Stimulated activated CD4-positive, alpha-beta T cell treated with anti-CD3 and anti-CD28 coated beads, Interleukin-1b, Interleukin-23, amount 100 ng/mL, for 1 hour (primary cell): Measurements from ENCODE around the gene BOD1.

Source experiments
- DNase-seq, 2 donors: peaks; one replicate each; pipeline ENCODE4 v3.0.0-alpha.2; 2020; ENCODE audit warnings: low read depth in 2 of 2

Gene BOD1

GRCh38 chr5:173640156-173640804 is 23.8 kb upstream of the BOD1 start:
- no peak for DNase-seq

DNA sequence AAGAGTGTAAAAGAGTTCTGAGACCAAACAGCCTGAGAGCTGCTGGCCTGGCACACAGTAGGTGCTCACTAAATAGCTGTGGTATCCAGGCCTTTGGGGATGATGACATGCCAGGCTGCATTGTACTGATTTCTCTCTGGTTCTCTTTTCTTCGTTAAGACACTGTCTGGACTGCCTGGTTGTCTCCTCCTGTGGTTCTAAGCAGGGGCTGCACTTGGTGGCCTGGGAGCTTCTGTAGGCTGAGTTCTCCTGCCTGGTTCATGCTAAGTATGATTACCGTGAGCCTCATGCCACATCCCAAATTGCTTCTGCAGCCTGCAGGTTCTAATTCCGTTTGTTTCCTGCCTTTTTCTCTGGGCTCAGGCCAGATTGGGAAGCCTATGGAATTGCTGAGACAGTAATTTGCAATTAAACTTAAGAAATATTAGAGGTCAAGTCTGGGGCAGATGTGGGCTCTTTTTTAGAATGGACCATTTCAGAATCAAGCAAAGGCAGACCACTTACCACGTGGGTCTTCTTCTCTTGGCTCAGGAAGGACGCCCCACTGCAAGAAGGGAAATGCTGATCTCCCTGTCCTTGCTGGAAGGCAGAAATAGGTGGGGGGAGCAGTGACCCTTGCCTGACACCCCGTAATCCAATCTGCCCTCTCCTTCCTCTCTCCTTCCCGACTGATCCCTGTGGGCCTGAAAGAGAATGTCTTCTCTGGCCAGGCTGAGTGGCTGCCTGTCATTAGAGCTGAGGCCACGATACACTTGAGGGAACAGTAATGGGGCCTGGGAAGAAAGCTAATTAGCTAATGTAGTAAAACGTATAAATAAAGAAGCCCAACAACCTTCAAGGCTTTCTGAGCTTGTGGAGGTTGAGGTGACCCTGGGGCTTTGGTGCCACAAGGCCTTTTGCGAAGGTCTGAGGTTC is 21.9 kb upstream of the BOD1 start:
- DNase-seq = no peak

GRCh38 chr5:173637340-173637739 is 20.9 kb upstream of the BOD1 start:
- DNase-seq = no peak

DNA sequence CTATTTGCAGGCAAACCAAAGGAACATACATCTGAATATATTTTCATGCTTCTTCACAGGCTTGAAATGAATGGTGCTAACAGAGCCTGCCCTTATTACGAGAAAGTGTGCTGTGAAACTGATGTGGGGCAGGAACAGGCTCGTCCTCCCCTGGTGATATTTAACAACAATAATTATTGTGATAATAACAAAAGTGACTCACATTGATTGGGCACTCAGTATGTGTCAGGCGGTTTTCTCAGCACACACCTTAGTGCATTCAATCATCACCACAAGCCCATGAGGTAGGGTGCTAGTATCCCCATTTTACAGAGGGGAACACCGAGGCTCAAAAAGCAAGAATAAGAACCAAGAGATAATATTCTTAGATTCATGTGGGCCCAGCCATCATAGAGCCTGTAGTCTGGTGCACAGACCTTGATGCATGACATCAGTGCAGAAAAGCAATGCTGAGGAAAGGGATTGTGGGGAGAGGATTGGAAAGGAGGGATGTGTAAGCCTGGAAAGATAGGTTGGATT is 18.1 kb upstream of the BOD1 start:
- DNase-seq = no peak

- DNase-seq = no peak
Measured at GRCh38 chr5:173633304-173633703, 16.9 kb upstream of the BOD1 start.

- DNase-seq = no peak
Measured at GRCh38 chr5:173631478-173631877, 15.0 kb upstream of the BOD1 start.

GRCh38 chr5:173630724-173631365 is 14.4 kb upstream of the BOD1 start:
- DNase-seq = no peak

- DNase-seq = no peak
Measured at GRCh38 chr5:173629628-173630027, 13.2 kb upstream of the BOD1 start.

DNA sequence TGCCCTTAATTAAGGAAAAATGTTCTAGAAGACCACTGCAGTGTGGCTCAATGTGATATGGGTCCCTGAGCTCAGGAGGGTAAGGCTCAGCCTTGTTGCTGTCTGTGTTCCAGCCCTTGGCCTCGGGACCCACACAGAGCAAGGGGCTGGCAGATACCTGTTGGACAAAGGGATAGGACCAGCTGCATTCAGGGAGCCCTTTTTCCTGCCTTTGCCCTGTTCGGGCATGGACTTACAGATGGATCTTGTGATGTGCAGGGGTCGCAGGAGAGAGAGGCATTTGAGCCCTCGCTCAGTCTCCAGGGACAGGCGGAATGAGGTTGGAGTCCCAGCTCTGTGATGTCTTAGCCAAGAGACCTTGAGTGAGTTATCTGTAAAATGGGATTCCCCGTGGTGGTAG is 12.1 kb upstream of the BOD1 start:
- no peak for DNase-seq

GRCh38 chr5:173627860-173628392 is 11.5 kb upstream of the BOD1 start:
- no peak for DNase-seq

DNA sequence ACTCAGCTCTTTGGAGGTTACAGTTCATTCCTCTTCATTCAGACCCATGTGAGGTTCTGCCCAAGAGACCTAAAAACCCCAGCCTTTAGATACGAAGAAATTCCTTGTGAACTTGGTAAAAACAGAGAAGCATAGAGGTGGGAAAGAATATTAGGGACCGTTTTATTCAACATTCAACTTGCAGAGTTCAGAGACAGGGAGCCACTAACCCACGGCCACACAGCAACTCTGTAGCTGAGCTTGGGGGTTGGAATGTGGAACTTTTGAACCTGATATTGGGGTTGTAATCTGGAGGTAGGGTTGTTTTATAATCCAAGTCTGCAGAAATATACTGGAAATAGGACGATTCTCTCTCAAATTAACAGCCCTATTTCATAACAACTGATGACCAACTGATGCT is 10.8 kb upstream of the BOD1 start:
- DNase-seq = no peak

DNA sequence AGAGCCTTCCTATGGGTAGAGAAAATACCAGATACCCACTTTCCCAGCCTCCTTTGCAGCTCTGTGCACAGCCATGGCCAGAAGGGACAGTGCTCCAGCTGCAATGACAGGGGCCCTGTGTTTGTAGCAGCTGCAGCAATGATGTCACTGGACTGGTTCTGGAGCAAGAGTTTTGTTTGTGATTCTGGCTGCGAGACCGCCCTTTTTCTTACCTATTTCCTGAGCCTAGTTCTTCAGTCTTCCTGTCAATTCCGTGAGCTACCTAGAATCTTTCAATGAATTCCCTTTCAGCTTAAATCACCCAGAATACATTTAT is 10.0 kb upstream of the BOD1 start:
- DNase-seq = no peak

DNA sequence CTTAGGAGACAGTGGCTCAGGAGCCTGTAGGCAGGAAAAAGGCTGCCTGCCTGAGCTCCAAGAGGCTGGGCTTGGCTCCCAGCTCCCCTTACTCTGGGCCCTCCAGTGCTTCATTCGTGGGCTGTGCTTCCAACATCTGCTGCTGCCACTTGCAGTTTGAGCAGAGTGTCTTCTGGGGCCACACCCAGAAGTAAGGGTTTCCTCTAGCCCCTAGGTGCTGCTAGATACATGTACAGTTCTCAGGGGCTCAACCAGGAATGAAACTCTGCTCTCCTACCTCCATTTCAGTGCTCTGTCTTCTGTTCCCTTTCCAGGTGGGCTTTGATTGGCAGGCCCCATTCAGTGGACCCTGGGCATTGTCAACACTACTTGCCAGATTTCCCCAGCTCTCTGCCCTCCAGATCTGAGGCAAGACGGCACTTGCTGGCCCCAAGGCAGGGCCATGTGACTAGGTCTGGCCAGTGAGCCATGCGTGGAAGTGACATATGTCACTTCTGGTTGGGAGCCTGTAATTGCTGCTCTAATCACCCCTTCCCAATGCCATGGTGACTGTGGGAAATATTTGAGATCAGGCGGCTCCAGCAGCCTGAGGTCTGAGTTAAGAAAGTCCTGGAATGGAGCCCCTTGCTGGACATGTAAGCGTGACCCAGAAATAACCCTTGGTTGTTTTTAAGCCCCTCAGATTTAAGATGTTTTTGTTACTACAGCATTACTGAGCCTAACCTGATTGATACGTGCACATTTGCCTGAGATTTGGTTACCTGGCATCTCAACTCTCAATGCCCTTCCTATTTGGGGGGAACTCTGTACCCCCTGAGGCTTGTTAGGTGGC is 9.4 kb upstream of the BOD1 start:
- no peak for DNase-seq

DNA sequence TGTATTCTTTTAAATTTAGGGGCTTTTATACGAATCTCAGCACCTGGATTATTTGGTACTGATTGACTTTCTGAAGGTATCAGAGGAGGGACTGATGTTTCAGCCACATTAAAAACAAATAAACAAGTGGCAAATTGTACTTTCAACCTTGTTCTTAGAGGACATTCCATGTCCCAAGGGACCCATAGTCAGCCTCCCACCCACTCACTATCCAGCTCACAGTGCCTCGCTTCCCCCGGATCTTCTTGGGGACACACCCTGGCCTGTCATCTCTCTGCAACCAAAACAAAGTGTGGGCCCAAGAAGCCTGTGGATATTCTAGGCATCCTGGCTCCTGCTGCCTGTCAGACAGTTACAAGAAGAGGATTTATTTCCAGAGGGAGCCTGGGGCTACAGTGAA is 8.8 kb upstream of the BOD1 start:
- no peak for DNase-seq

DNA sequence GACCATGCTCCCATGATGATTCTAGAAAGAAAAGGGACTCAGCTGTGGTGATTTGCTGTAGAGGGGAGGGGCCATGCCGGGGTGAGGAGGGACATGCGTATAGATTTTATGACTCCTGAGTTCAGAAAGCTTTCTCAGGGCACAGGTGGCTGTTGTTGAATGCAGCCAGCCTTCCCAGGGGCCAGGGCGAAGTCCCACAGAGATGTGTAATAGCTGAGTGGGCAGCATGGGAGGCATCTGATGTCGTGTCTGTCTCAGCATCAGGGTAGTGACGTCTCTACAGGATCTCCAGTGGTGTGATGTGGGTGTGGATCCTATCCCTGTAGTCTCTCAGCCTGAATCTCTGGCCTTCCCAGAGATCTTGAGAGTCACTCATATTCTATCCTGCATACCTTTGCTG is 7.8 kb upstream of the BOD1 start:
- no peak for DNase-seq

GRCh38 chr5:173623789-173624188 is 7.3 kb upstream of the BOD1 start:
- DNase-seq = no peak

DNA sequence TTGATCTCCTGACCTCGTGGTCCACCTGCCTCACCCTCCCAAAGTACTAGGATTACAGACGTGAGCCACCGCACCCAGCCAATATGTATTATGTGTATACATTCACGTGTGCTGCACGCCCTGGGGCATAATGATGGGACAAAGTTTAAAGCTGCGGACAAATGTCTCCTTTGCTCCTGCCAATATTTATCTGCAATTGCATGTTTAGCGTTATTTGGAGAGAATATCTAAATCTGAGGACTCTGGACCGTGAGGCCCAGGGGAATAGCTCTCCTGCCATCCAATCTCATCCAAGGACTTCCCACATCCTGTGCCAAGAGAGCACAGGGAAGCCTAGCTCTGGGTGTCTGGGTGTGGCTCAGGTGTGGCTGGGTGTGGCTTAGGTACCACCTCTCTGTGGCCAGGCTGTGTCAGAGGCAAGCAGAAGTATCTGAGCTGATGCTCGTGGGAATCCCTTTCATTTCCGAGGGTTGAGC is 6.9 kb upstream of the BOD1 start:
- no peak for DNase-seq

GRCh38 chr5:173622183-173623047 is 6.0 kb upstream of the BOD1 start:
- DNase-seq = no peak

DNA sequence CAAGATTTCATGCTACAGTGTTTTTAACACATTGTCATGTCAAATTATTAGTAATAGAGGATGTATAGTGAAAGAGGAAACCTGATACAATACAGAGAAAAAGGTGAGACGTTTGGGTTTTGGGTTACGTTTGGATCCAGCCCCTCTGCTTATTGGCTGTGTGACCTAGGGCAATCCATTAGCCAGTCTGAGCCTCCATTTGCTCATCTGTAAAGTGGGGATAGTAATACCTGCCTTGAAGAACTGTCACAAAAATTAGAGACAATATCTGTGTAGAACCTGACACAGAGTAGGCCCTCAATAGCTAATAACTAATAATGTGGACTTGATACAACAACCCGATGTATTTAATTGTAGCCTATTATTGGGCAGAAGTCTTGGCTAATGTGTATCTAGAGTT is 4.3 kb upstream of the BOD1 start:
- DNase-seq = no peak

GRCh38 chr5:173618927-173619519 is 2.6 kb upstream of the BOD1 start:
- DNase-seq = no peak
